ENCODE data around the gene MED17.

- TF ChIP-seq ZNF70 (CRISPR knock-in tag; IDR thresholded peaks at IDR 0.05) (no peak), TCF4 (CRISPR knock-in tag; IDR thresholded peaks at IDR 0.05; ENCODE audit: borderline replicate concordance) (no peak), ZFP30 (CRISPR knock-in tag; IDR thresholded peaks at IDR 0.05) (no peak), CREB5 (CRISPR knock-in tag; IDR thresholded peaks at IDR 0.05; ENCODE audit: low read depth) (no peak), ZFP3 (CRISPR knock-in tag; IDR thresholded peaks at IDR 0.05) (no peak), ISL1 (CRISPR knock-in tag; IDR thresholded peaks at IDR 0.05) (0 out of 2 replicates have a peak, but pooled peaks have one; percentile 24)
Observed at GRCh38 chr11:93765551-93765950, 18.5 kb upstream of the MED17 start.

All from SK-N-SH treated with all-trans-retinoic acid at 6 μM for 48 hours (cell line).